Lower lobe of right lung (tissue), 2 donors: ENCODE measurements around the gene SREBF2. TPM values are rescaled to one million over a fixed set of nuclear protein-coding genes. Genes with fewer than 3 reads are reported as not detected.

Experiments used
- ATAC-seq, 2 donors: fragments of 200-7000 bp; cut with Tn5 transposase; one replicate each; pipeline ENCODE4 v1.9.1; 2020 to 2022; ENCODE audit warnings: mild to moderate bottlenecking in 2 of 2, moderate library complexity in 2 of 2
- DNase-seq: peaks from one replicate; pipeline ENCODE4 v3.0.0-alpha.2; 2020
- H3K27ac ChIP-seq: fragments of 200-600 bp; one replicate; pipeline ENCODE4 v1.8.0; 2022
- H3K27me3 ChIP-seq: fragments of 200-600 bp; one replicate; pipeline ENCODE4 v1.8.0; 2022; ENCODE audit warnings: low read depth
- H3K36me3 ChIP-seq: fragments of 200-600 bp; one replicate; pipeline ENCODE4 v1.8.0; 2022; ENCODE audit warnings: mild to moderate bottlenecking
- H3K4me1 ChIP-seq: fragments of 200-600 bp; one replicate; pipeline ENCODE4 v1.8.0; 2022
- H3K4me3 ChIP-seq: fragments of 200-600 bp; one replicate; pipeline ENCODE4 v1.8.0; 2022; ENCODE audit warnings: mild to moderate bottlenecking
- H3K9me3 ChIP-seq: fragments of 200-600 bp; one replicate; pipeline ENCODE4 v1.8.0; 2022
- intact Hi-C: fragments of 100-400 bp; cut with DNase I; formaldehyde crosslinking; loops from one replicate; pipeline ENCODE4 v1.11.0; 2022
- total RNA-seq: library from RNA; stranded (reverse); fragmentation: NEBNext Ultra II Directional; extraction: Animal tissue kit (Norgen Biotek cat#: 25700); gene quantifications from one replicate; pipeline ENCODE4 v1.2.1, GENCODE V29; 2021
- TF ChIP-seq, protein P1 (sequence below): fragments of 200-600 bp; IDR thresholded peaks from one replicate; pipeline ENCODE4 v1.8.0; 2022; ENCODE audit warnings: antibody characterized with exemption, mild to moderate bottlenecking
- donor health status: DM: no; HTN: yes; CAD: no; lungs with severe emphysema.

Gene SREBF2
- total RNA-seq, 1 donor from 2014 or later = 132 TPM

DNA sequence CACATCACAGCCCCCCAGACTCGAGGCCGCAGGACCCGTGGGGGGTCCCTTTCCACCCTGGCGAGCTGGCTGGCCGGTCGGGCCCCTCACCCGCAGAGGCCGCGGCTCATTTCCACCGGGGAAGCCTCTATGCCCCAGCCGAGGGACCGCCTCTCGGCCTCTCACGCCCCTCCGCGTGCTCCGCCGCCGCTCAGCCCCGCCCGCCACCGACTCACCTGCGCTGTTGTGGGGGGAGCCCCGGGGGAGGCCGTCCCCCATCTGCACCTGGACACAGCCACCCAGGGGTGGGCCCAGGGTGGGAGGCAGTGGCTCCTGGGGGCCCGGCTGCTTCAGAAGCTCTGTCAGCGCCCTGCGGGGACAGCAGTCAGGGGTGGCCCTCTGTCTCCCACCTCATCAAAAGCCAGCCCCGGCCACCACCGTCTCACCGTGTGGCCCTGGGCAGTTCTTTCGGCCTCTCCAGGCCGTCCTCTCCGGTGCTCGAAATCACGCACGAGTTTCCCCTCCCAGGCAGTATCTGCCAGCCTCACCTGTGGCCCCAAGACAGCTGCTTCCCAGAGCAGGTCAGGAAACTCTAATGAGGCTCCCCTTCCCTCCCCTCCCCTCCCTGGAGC, 78.2 kb downstream of the SREBF2 start:
- ATAC-seq (peak in 1 of 2 donors; percentile 2), DNase-seq (no peak)
- intact Hi-C loops = no loop called here
- H3K4me1 ChIP-seq = peaks cover 26% of the 10 kb centered on the region
- H3K9me3 ChIP-seq = no peaks in the 10 kb centered on the region
- peaks cover 8% of the 10 kb centered on the region for H3K36me3 ChIP-seq
- H3K4me3 ChIP-seq = peak overlapping the region; percentile 42
- no peak overlapping the region for H3K27ac ChIP-seq
- TF ChIP-seq, protein P1, sequence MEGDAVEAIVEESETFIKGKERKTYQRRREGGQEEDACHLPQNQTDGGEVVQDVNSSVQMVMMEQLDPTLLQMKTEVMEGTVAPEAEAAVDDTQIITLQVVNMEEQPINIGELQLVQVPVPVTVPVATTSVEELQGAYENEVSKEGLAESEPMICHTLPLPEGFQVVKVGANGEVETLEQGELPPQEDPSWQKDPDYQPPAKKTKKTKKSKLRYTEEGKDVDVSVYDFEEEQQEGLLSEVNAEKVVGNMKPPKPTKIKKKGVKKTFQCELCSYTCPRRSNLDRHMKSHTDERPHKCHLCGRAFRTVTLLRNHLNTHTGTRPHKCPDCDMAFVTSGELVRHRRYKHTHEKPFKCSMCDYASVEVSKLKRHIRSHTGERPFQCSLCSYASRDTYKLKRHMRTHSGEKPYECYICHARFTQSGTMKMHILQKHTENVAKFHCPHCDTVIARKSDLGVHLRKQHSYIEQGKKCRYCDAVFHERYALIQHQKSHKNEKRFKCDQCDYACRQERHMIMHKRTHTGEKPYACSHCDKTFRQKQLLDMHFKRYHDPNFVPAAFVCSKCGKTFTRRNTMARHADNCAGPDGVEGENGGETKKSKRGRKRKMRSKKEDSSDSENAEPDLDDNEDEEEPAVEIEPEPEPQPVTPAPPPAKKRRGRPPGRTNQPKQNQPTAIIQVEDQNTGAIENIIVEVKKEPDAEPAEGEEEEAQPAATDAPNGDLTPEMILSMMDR = no peak
- H3K27me3 ChIP-seq = peaks cover 70% of the 10 kb centered on the region

DNA sequence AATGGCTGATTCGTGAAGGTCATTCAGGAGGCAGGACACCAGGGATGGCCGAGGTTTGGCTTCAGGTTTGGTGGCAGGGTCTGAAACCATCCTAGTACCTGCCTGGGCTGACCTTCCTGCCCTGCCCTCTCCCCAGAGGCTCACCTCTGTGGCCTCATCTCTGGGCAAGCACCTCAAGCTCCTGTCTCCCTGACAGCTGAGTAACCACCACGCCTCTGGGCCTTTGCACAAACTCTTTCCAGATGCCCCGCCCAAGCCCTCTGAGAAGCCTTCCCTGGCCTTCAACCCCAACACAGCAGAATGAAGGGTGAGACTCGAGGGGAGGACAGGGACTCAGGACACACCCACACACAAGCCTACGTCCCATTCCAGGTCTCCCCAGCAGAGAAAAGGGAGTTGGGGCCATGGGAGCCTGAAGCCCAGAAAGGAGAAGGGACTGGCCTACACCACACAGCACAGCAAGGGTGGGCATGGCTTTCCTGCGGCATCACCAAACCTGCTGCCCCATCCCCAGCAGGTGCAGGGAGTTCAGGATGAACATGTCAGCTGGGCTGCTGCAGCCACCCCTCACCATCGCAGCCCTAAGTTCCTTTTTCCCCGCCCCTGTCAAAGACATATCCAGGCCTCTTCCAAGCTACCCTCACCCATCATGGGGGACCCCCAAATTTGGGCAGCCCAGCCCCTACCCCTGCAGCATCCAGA, 79.6 kb downstream of the SREBF2 start:
- intact Hi-C loops = no loop called here
- no peak for DNase-seq
- ATAC-seq = no peak
- H3K9me3 ChIP-seq = no peaks in the 10 kb centered on the region
- peaks cover 84% of the 10 kb centered on the region for H3K27me3 ChIP-seq
- H3K4me1 ChIP-seq = peaks cover 26% of the 10 kb centered on the region
- no peaks in the 10 kb centered on the region for H3K36me3 ChIP-seq
- H3K4me3 ChIP-seq = no peak overlapping the region
- H3K27ac ChIP-seq = no peak overlapping the region
- TF ChIP-seq, protein P1 = no peak

DNA sequence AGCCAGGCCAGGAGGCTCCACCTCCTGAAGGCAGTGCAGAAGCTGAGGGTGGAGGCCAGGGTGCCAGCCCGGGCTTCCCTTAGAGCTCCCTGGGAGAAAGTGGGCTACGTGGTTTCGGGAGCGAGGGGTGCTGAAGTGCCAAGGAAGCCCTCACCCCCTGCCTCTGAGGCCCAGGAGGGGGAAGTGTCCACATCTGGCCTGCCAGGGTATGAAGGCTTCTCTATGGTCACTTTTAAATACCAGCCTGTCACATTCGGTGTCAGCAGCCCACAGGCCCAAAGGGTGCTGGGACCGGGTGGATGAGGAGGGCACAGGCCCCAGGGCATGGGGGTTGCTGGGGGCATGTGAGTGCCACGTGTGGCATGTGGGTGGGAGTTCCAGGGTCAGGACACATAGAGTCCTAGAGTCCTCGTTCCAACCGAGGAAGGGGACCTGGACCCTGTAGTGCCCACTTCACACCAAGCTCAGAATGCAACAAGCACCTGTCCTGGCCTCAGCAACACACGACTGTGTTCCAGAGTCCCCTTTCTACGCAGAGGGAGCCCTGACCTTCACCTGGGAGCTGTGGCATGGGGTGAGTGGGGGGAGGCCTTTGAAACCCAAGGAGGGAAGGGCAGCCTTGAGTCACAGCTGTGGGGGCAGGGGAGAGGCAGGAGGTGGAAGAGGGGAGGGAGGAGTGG, 80.3 kb downstream of the SREBF2 start:
- Histone ChIP-seq H3K27me3 (peaks cover 90% of the 10 kb centered on the region), H3K4me3 (no peak overlapping the region), H3K4me1 (peaks cover 31% of the 10 kb centered on the region), H3K27ac (no peak overlapping the region), H3K9me3 (no peaks in the 10 kb centered on the region), H3K36me3 (no peaks in the 10 kb centered on the region)
- DNase-seq = no peak
- TF ChIP-seq, protein P1 = no peak
- intact Hi-C loops = no loop called here
- no peak for ATAC-seq

DNA sequence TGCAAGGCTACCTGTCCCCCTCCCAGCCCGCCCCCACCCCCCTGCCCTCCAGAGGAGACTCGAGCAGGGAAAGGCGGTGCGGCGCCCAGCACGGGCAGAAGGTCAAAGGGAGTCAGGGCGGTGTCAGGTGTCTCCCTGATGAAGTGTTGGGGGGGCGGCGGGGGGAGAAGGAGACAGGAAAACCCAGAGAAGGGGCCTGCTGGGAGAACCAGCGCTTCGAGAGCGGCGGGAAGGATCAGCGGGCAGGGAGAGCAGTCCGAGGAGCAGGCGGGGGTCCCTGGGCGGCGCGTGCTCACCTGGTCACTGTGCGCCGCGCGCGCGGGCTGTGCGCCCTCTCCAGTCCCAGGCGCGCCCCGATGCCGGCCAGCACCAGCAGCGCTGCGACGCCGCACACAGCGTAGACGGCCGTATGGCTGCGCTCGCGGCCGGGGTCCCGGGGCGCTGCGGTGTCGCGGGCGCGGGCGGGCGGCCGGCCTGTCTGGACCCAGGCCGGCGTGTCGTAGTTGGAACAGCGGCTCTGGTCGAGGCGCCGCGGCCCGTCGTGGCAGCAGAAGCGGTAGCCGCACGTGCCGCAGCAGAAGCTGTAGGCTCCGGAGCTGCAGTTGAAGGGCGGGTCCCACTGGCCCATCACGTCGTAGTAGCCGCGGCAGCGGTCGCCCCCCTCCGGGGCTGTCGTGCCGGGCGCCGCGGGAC, 81.1 kb downstream of the SREBF2 start:
- no peak overlapping the region for H3K27ac ChIP-seq
- H3K36me3 ChIP-seq = no peaks in the 10 kb centered on the region
- H3K4me3 ChIP-seq = no peak overlapping the region
- TF ChIP-seq, protein P1 = no peak
- H3K27me3 ChIP-seq = peaks cover 96% of the 10 kb centered on the region
- H3K9me3 ChIP-seq = no peaks in the 10 kb centered on the region
- no peak for ATAC-seq
- peaks cover 34% of the 10 kb centered on the region for H3K4me1 ChIP-seq
- intact Hi-C loops = no loop called here
- no peak for DNase-seq

DNA sequence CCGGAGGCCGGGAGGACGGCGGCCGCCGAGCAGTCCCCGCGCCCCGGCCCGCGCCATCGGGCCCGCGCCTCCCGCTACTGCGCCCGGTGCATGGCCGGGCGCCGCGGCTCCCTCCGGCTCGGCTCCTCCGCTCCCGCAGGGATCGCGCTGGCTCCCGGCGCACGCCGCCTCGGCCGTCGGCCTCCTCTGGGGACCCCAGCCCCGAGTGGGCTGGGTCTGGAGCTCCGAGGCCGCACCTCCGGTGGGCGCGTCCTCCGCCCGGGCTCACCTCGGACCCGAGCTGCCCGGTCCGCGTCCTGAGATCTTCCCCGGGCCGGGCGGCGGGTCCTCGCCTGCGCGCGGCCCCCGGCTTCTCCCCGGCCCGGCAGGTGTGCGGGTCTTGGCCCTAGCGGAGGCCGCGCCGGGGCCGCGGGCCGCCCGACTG, 81.7 kb downstream of the SREBF2 start:
- intact Hi-C loops = no loop called here
- H3K9me3 ChIP-seq = no peaks in the 10 kb centered on the region
- DNase-seq = no peak
- H3K4me3 ChIP-seq = peak overlapping the region; percentile 41
- H3K27ac ChIP-seq = no peak overlapping the region
- no peaks in the 10 kb centered on the region for H3K36me3 ChIP-seq
- ATAC-seq = no peak
- TF ChIP-seq, protein P1 = no peak
- peaks cover 96% of the 10 kb centered on the region for H3K27me3 ChIP-seq
- peaks cover 41% of the 10 kb centered on the region for H3K4me1 ChIP-seq
